Fibroblast of lung (primary cell): Measurements from ENCODE around the gene HIVEP3. TPM values are rescaled to one million over a fixed set of nuclear protein-coding genes. Genes with fewer than 3 reads are reported as not detected.

Source experiments
- DNase-seq, 2 donors: peaks; one replicate each; pipeline versions ENCODE4 v3.0.0 to v3.0.0-alpha.2; 2010; ENCODE audit warnings: low read depth in 2 of 2
- H2AFZ ChIP-seq: 2 replicates; pipeline ENCODE4 v1.5.1; 2012; ENCODE audit warnings: low read length, control low read depth, inconsistent platforms
- H3K27ac ChIP-seq: 2 replicates; pipeline ENCODE4 v1.5.1; 2011; ENCODE audit warnings: low read length, control low read depth; ENCODE audit not compliant: insufficient read depth
- H3K27me3 ChIP-seq: 2 replicates; pipeline ENCODE4 v1.5.1; 2011; ENCODE audit warnings: mild to moderate bottlenecking, low read length; ENCODE audit not compliant: control insufficient read depth, insufficient read depth
- H3K36me3 ChIP-seq: 2 replicates; pipeline ENCODE4 v1.5.1; 2011; ENCODE audit warnings: low read length; ENCODE audit not compliant: control insufficient read depth, insufficient read depth
- H3K4me1 ChIP-seq: 2 replicates; pipeline ENCODE4 v1.5.1; 2011; ENCODE audit warnings: low read length; ENCODE audit not compliant: control insufficient read depth, insufficient read depth; ENCODE audit errors: extremely low read depth
- H3K4me2 ChIP-seq: 2 replicates; pipeline ENCODE4 v1.5.1; 2011; ENCODE audit warnings: low read length, control low read depth; ENCODE audit not compliant: insufficient read depth; ENCODE audit errors: extremely low read depth
- H3K4me3 ChIP-seq, 4 experiments: fragments of 200-600 bp in 1 of 4; sonication (generic) in 1 of 4; replicated peaks in 1 of 4; 2 replicates each; pipeline ENCODE4 v1.5.1; 2011 to 2016; ENCODE audit warnings: low read length in 4 of 4, low read depth in 3 of 4, mild to moderate bottlenecking in 3 of 4, control low read depth in 2 of 4, inconsistent platforms in 1 of 4, mixed read lengths in 1 of 4; ENCODE audit not compliant: insufficient read depth in 1 of 4; ENCODE audit errors: control extremely low read depth in 1 of 4
- H3K79me2 ChIP-seq: 2 replicates; pipeline ENCODE4 v1.5.1; 2012; ENCODE audit warnings: mild to moderate bottlenecking, low read length, inconsistent platforms; ENCODE audit not compliant: control insufficient read depth, insufficient read depth
- H3K9ac ChIP-seq: 2 replicates; pipeline ENCODE4 v1.5.1; 2011; ENCODE audit warnings: mild to moderate bottlenecking, low read length, control low read depth; ENCODE audit not compliant: insufficient read depth
- H3K9me3 ChIP-seq: 2 replicates; pipeline ENCODE4 v1.5.1; 2012; ENCODE audit warnings: low read depth, low read length; ENCODE audit not compliant: control insufficient read depth, insufficient read depth
- H4K20me1 ChIP-seq: 2 replicates; pipeline ENCODE4 v1.5.1; 2011; ENCODE audit warnings: low read length; ENCODE audit not compliant: control insufficient read depth, insufficient read depth; ENCODE audit errors: extremely low read depth
- EZH2 ChIP-seq: IDR thresholded peaks from 2 replicates; pipeline ENCODE4 v1.5.1; 2012; ENCODE audit warnings: low read length, control low read depth, mild to moderate bottlenecking; ENCODE audit errors: missing control alignments
- polyA plus RNA-seq, 2 donors: library from polyadenylated mRNA; depleted of rRNA in 1 of 2; stranded (reverse) in 1 of 2; unstranded in 1 of 2; fragments of >200 nt; gene quantifications; 2 replicates each; pipeline ENCODE4 v1.2.1, GENCODE V29; 2011 to 2012; ENCODE audit warnings: missing spikeins in 1 of 2
- total RNA-seq: library from RNA; depleted of rRNA; stranded (reverse); fragments of >200 nt; gene quantifications from 2 replicates; pipeline ENCODE4 v1.2.1, GENCODE V29; 2014
- TF ChIP-seq, protein P1 (sequence below), 2 donors: IDR thresholded peaks in 1 of 2; conservative IDR thresholded peaks in 1 of 2; 1 replicate in 1 of 2; 2 replicates in 1 of 2; pipeline ENCODE4 v1.5.1; 2011 to 2012; ENCODE audit warnings: low read length in 2 of 2, control low read depth in 1 of 2, inconsistent platforms in 1 of 2, low read depth in 1 of 2, mild to moderate bottlenecking in 1 of 2

The HIVEP3 gene
- total and polyA plus RNA-seq, 2 donors (not counting 1 experiment from before 2014, with no cell fraction given), result 0.83 to 3.2 TPM

DNA sequence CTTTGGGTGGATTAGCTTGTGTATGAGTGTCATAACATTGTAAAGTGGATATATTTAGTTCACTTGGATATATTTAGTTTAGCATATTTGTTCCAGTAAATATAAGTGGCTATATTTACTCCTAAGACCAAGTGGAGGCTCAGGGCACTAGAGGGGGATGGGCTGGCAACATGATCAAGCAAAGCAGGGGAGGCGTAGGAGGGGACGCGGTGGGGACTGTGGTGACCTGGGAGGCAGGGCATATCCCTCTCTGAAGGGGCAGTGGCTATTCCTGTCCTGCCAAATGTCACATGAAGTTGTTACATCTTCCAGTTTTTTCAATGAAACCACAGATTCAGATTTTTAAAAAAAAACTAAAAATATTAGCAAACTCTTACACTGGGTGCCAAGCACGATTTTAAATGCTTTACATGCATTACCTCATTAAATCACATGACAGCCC, 382.3 kb downstream of the HIVEP3 start:
- H3K79me2 ChIP-seq, result no peaks in the 10 kb centered on the region

DNA sequence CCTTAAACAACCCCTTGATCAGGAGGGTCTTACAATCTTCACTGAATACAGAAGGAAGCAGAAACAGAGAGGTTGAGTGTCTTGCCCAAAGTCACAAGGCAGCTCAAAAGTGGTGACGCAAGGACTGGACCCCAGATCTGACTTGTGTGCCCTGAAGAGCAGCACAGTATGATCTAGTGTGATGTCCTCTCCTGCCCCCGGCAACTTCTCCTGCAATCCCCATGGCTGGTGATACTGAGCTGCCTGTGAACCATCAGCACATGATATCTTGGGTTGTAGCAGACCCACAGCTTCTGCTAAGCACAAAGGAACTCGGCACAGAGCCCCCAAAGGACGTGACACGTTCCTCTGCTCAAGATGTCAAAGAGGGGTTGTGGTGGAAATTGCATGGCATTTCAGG, 383.0 kb downstream of the HIVEP3 start:
- H2AFZ ChIP-seq, result no peak overlapping the region
- H4K20me1 ChIP-seq, result no peaks in the 10 kb centered on the region

More for the DNA sequence above, 382.3 kb downstream of the HIVEP3 start:
- Histone ChIP-seq H2AFZ (no peak overlapping the region), H3K36me3 (no peaks in the 10 kb centered on the region), H3K9ac (no peak overlapping the region), H4K20me1 (no peaks in the 10 kb centered on the region), H3K27me3 (no peaks in the 10 kb centered on the region), H3K4me2 (no peak overlapping the region), H3K9me3 (no peaks in the 10 kb centered on the region), H3K4me1 (peaks cover 5% of the 10 kb centered on the region), H3K4me3 (no peak overlapping the region), H3K27ac (no peak overlapping the region)
- no peak for DNase-seq
- TF ChIP-seq, protein P1, sequence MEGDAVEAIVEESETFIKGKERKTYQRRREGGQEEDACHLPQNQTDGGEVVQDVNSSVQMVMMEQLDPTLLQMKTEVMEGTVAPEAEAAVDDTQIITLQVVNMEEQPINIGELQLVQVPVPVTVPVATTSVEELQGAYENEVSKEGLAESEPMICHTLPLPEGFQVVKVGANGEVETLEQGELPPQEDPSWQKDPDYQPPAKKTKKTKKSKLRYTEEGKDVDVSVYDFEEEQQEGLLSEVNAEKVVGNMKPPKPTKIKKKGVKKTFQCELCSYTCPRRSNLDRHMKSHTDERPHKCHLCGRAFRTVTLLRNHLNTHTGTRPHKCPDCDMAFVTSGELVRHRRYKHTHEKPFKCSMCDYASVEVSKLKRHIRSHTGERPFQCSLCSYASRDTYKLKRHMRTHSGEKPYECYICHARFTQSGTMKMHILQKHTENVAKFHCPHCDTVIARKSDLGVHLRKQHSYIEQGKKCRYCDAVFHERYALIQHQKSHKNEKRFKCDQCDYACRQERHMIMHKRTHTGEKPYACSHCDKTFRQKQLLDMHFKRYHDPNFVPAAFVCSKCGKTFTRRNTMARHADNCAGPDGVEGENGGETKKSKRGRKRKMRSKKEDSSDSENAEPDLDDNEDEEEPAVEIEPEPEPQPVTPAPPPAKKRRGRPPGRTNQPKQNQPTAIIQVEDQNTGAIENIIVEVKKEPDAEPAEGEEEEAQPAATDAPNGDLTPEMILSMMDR (conservative IDR thresholded peaks at IDR 0.05 in 1 of 2, IDR thresholded peaks at IDR 0.05 in 1 of 2; ENCODE audit: low read depth in 1 of 2, low read length in 2 of 2), result no peak
- no peak for TF ChIP-seq EZH2

GRCh38 chr1:41535276-41535675, 383.4 kb downstream of the HIVEP3 start:
- Histone ChIP-seq H4K20me1 (no peaks in the 10 kb centered on the region), H3K79me2 (no peaks in the 10 kb centered on the region), H2AFZ (no peak overlapping the region), H3K27ac (no peak overlapping the region), H3K27me3 (no peaks in the 10 kb centered on the region), H3K4me3 (no peak overlapping the region), H3K36me3 (no peaks in the 10 kb centered on the region), H3K4me1 (peaks cover 5% of the 10 kb centered on the region), H3K9me3 (no peaks in the 10 kb centered on the region), H3K9ac (no peak overlapping the region), H3K4me2 (no peak overlapping the region)
- no peak for DNase-seq
- TF ChIP-seq EZH2, result no peak
- TF ChIP-seq, protein P1 (conservative IDR thresholded peaks at IDR 0.05 in 1 of 2, IDR thresholded peaks at IDR 0.05 in 1 of 2; ENCODE audit: low read depth in 1 of 2, low read length in 2 of 2), result no peak

More for the DNA sequence above, 383.0 kb downstream of the HIVEP3 start:
- Histone ChIP-seq H3K9me3 (no peaks in the 10 kb centered on the region), H3K36me3 (no peaks in the 10 kb centered on the region), H3K27me3 (no peaks in the 10 kb centered on the region), H3K79me2 (no peaks in the 10 kb centered on the region), H3K9ac (no peak overlapping the region), H3K4me1 (peaks cover 5% of the 10 kb centered on the region), H3K4me2 (no peak overlapping the region), H3K27ac (no peak overlapping the region), H3K4me3 (no peak overlapping the region)
- DNase-seq, result no peak
- no peak for TF ChIP-seq EZH2
- TF ChIP-seq, protein P1 (conservative IDR thresholded peaks at IDR 0.05 in 1 of 2, IDR thresholded peaks at IDR 0.05 in 1 of 2; ENCODE audit: low read depth in 1 of 2, low read length in 2 of 2), result no peak
